Stimulated activated CD8-positive, alpha-beta memory T cell treated with anti-CD3 and anti-CD28 coated beads, Interleukin-4, amount 100 ng/mL, for 48 hours (primary cell): Measurements from ENCODE around the gene DENND5A.
"Not testable (repeated sequence)": the region's sequence is repeated elsewhere in the genome, so short reads cannot be mapped to it uniquely, and the experiment has no call there.

ENCODE experiments used
- DNase-seq: peaks from one replicate; pipeline ENCODE4 v3.0.0-alpha.2; 2020

DENND5A gene

GRCh38 chr11:9137293-9138132, 127.6 kb downstream of the DENND5A start:
- peak; percentile 84 for DNase-seq

GRCh38 chr11:9136741-9137140, 128.4 kb downstream of the DENND5A start:
- no peak for DNase-seq

GRCh38 chr11:9133956-9134355, 131.2 kb downstream of the DENND5A start:
- no peak for DNase-seq

- no peak for DNase-seq
These were observed 132.8 kb downstream of the DENND5A start for GRCh38 chr11:9132203-9132878.

- no peak for DNase-seq
These were observed 134.9 kb downstream of the DENND5A start for GRCh38 chr11:9130297-9130696.

GRCh38 chr11:9126636-9127035, 138.5 kb downstream of the DENND5A start:
- no peak for DNase-seq

- DNase-seq: no peak
These were observed 139.8 kb downstream of the DENND5A start for GRCh38 chr11:9125185-9125886.

GRCh38 chr11:9123595-9124304, 141.4 kb downstream of the DENND5A start:
- no peak for DNase-seq

- DNase-seq: no peak
These were observed 143.7 kb downstream of the DENND5A start for GRCh38 chr11:9121469-9121796.

GRCh38 chr11:9120664-9121468, 144.3 kb downstream of the DENND5A start:
- DNase-seq: no peak

GRCh38 chr11:9118277-9118676, 146.9 kb downstream of the DENND5A start:
- no peak for DNase-seq

GRCh38 chr11:9112075-9112474, 153.1 kb downstream of the DENND5A start:
- DNase-seq: no peak

- DNase-seq: no peak
These were observed 155.1 kb downstream of the DENND5A start for GRCh38 chr11:9109858-9110731.

- DNase-seq: no peak
These were observed 160.6 kb downstream of the DENND5A start for GRCh38 chr11:9104580-9104979.

- DNase-seq: no peak
These were observed 161.4 kb downstream of the DENND5A start for GRCh38 chr11:9103542-9104276.

GRCh38 chr11:9099617-9100016, 165.5 kb downstream of the DENND5A start:
- DNase-seq: no peak

- DNase-seq: not testable (repeated sequence)
These were observed 166.7 kb downstream of the DENND5A start for GRCh38 chr11:9098455-9098854.

GRCh38 chr11:9097186-9097943, 167.8 kb downstream of the DENND5A start:
- not testable (repeated sequence) for DNase-seq

- DNase-seq: no peak
These were observed 168.7 kb downstream of the DENND5A start for GRCh38 chr11:9096427-9096826.

- DNase-seq: peak; percentile 49
These were observed 169.7 kb downstream of the DENND5A start for GRCh38 chr11:9095421-9095820.
